HG03575 (cell line): Measurements from ENCODE around the gene ADGRG4.
"Not testable (repeated sequence)": the region's sequence is repeated elsewhere in the genome, so short reads cannot be mapped to it uniquely, and the experiment has no call there.

Experiments
- ATAC-seq: cut with Tn5 transposase; IDR thresholded peaks from one replicate; pipeline ENCODE4 v1.9.1; 2021; ENCODE audit not compliant: unreplicated experiment, insufficient number of reproducible peaks, low FRiP score; ENCODE audit errors: extremely low read depth

The ADGRG4 gene

GRCh38 chrX:136300721-136301120 is at the start of gene ADGRG4:
ADGRG4 (plus strand) TSS chrX:136300963; CDS start chrX:136308778, 7,815 bp downstream.
- not testable (repeated sequence) for ATAC-seq

GRCh38 chrX:136251041-136251991 is 49.4 kb upstream of the ADGRG4 start, which contains the start of gene MAP7D3:
MAP7D3 (minus strand) TSS chrX:136251400; CDS start chrX:136251358, 42 bp downstream.
- ATAC-seq, result no peak

- ATAC-seq, result no peak
Observed at GRCh38 chrX:136255541-136255940, 45.2 kb upstream of the ADGRG4 start.

GRCh38 chrX:136256026-136256425 is 44.7 kb upstream of the ADGRG4 start:
- ATAC-seq, result no peak

GRCh38 chrX:136258951-136259350 is 41.8 kb upstream of the ADGRG4 start:
- no peak for ATAC-seq

GRCh38 chrX:136259543-136259942 is 41.2 kb upstream of the ADGRG4 start:
- no peak for ATAC-seq

- ATAC-seq, result no peak
Observed at GRCh38 chrX:136260776-136261175, 40.0 kb upstream of the ADGRG4 start.

- ATAC-seq, result no peak
Observed at GRCh38 chrX:136261321-136261720, 39.4 kb upstream of the ADGRG4 start.

- no peak for ATAC-seq
Observed at GRCh38 chrX:136262243-136262642, 38.5 kb upstream of the ADGRG4 start.

- ATAC-seq, result no peak
Observed at GRCh38 chrX:136262812-136263315, 37.9 kb upstream of the ADGRG4 start.

GRCh38 chrX:136266828-136267227 is 33.9 kb upstream of the ADGRG4 start:
- no peak for ATAC-seq

- no peak for ATAC-seq
Observed at GRCh38 chrX:136268051-136269048, 32.4 kb upstream of the ADGRG4 start.

- ATAC-seq, result no peak
Observed at GRCh38 chrX:136269921-136270320, 30.8 kb upstream of the ADGRG4 start.

GRCh38 chrX:136271300-136271699 is 29.5 kb upstream of the ADGRG4 start:
- ATAC-seq, result no peak

GRCh38 chrX:136272325-136272724 is 28.4 kb upstream of the ADGRG4 start:
- no peak for ATAC-seq

GRCh38 chrX:136273986-136274385 is 26.8 kb upstream of the ADGRG4 start:
- no peak for ATAC-seq

GRCh38 chrX:136275553-136275952 is 25.2 kb upstream of the ADGRG4 start:
- no peak for ATAC-seq

GRCh38 chrX:136286375-136286774 is 14.4 kb upstream of the ADGRG4 start:
- ATAC-seq, result not testable (repeated sequence)

GRCh38 chrX:136291824-136292223 is 8.9 kb upstream of the ADGRG4 start:
- ATAC-seq, result no peak
